ENCODE data around the gene TAF7L. TPM values are rescaled to one million over a fixed set of nuclear protein-coding genes. Genes with fewer than 3 reads are reported as not detected.

The TAF7L gene
- total and polyA plus RNA-seq, 2 experiments from 2014 or later = 0.08 TPM; not detected in 1

- no peak for TF ChIP-seq EZH2 (IDR thresholded peaks at IDR 0.05; ENCODE audit: borderline replicate concordance)
- TF ChIP-seq, protein P1, sequence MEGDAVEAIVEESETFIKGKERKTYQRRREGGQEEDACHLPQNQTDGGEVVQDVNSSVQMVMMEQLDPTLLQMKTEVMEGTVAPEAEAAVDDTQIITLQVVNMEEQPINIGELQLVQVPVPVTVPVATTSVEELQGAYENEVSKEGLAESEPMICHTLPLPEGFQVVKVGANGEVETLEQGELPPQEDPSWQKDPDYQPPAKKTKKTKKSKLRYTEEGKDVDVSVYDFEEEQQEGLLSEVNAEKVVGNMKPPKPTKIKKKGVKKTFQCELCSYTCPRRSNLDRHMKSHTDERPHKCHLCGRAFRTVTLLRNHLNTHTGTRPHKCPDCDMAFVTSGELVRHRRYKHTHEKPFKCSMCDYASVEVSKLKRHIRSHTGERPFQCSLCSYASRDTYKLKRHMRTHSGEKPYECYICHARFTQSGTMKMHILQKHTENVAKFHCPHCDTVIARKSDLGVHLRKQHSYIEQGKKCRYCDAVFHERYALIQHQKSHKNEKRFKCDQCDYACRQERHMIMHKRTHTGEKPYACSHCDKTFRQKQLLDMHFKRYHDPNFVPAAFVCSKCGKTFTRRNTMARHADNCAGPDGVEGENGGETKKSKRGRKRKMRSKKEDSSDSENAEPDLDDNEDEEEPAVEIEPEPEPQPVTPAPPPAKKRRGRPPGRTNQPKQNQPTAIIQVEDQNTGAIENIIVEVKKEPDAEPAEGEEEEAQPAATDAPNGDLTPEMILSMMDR (IDR thresholded peaks at IDR 0.05; ENCODE audit: poor library complexity) = no peak
- no peak for TF ChIP-seq EZH2phosphoT487 (IDR thresholded peaks at IDR 0.05; ENCODE audit: low read depth, severe bottlenecking, unreplicated experiment)
- DNase-seq (ENCODE audit: low spot score) = no peak
- H3K4me2 ChIP-seq = no peak overlapping the region
- WGBS (ENCODE audit: low lambda C conversion rate, missing lambda C conversion rate) = 90% methylated on average over 6 of the region's 6 CpGs
- no peaks in the 10 kb centered on the region for H3K36me3 ChIP-seq (replicated peaks; ENCODE audit: insufficient read depth, low read depth)
- H3K4me1 ChIP-seq (ENCODE audit: insufficient read depth) = no peaks in the 10 kb centered on the region
- H4K20me1 ChIP-seq (ENCODE audit: insufficient read depth, poor library complexity, severe bottlenecking) = no peaks in the 10 kb centered on the region
- H2AFZ ChIP-seq = no peak overlapping the region
- H3K27me3 ChIP-seq = no peaks in the 10 kb centered on the region
- H3K27ac ChIP-seq = no peak overlapping the region
- no peak overlapping the region for H3K4me3 ChIP-seq
- H3K9me2 ChIP-seq (replicated peaks; ENCODE audit: insufficient read depth) = no peaks in the 10 kb centered on the region
- H3K79me2 ChIP-seq = no peaks in the 10 kb centered on the region
- no peaks in the 10 kb centered on the region for H3K9me3 ChIP-seq (ENCODE audit: low read depth)
Observed at GRCh38 chrX:101274198-101274597, 16.9 kb downstream of the TAF7L start.

GRCh38 chrX:101265869-101266428 lies 25.2 kb downstream of the TAF7L start:
- H3K36me3 ChIP-seq (replicated peaks; ENCODE audit: insufficient read depth, low read depth) = no peaks in the 10 kb centered on the region
- no peak overlapping the region for H3K4me3 ChIP-seq
- H3K9me2 ChIP-seq (replicated peaks; ENCODE audit: insufficient read depth) = no peaks in the 10 kb centered on the region
- H2AFZ ChIP-seq = no peak overlapping the region
- no peak for TF ChIP-seq EZH2 (IDR thresholded peaks at IDR 0.05; ENCODE audit: borderline replicate concordance)
- TF ChIP-seq, protein P1 (IDR thresholded peaks at IDR 0.05; ENCODE audit: poor library complexity) = no peak
- no peak for TF ChIP-seq EZH2phosphoT487 (IDR thresholded peaks at IDR 0.05; ENCODE audit: low read depth, severe bottlenecking, unreplicated experiment)
- no peaks in the 10 kb centered on the region for H3K9me3 ChIP-seq (ENCODE audit: low read depth)
- no peaks in the 10 kb centered on the region for H3K79me2 ChIP-seq
- no peak overlapping the region for H3K27ac ChIP-seq
- no peaks in the 10 kb centered on the region for H3K4me1 ChIP-seq (ENCODE audit: insufficient read depth)
- no peaks in the 10 kb centered on the region for H3K27me3 ChIP-seq
- WGBS (ENCODE audit: low lambda C conversion rate, missing lambda C conversion rate) = 64% methylated on average over 5 of the region's 5 CpGs
- DNase-seq (ENCODE audit: low spot score) = no peak
- no peaks in the 10 kb centered on the region for H4K20me1 ChIP-seq (ENCODE audit: insufficient read depth, poor library complexity, severe bottlenecking)
- no peak overlapping the region for H3K4me2 ChIP-seq

DNA sequence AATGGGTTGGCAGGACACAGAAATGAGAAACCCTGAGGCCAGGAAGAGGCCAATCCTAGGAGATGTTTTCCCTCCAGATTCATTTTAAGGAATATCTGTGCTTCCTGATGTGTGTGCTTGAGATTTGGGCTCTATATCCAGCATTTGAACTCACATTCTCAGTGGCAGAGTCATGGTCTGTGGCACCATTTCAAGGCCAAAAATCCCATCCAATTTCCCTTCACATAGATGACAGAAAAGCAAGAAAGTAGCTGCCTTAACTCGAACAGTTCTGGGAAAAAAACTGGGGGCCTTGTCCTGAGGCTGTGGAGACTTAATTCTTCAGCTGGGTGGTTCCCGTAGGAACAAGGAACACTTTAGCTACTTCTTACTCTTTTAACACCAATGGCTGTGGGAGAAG lies 27.4 kb downstream of the TAF7L start:
- Histone ChIP-seq H3K9me3 (ENCODE audit: low read depth) (no peaks in the 10 kb centered on the region), H3K4me3 (no peak overlapping the region), H3K79me2 (no peaks in the 10 kb centered on the region), H3K4me2 (no peak overlapping the region), H4K20me1 (ENCODE audit: insufficient read depth, poor library complexity, severe bottlenecking) (no peaks in the 10 kb centered on the region), H3K36me3 (replicated peaks; ENCODE audit: insufficient read depth, low read depth) (no peaks in the 10 kb centered on the region), H3K27ac (no peak overlapping the region), H3K4me1 (ENCODE audit: insufficient read depth) (no peaks in the 10 kb centered on the region), H3K27me3 (no peaks in the 10 kb centered on the region), H3K9me2 (replicated peaks; ENCODE audit: insufficient read depth) (no peaks in the 10 kb centered on the region), H2AFZ (no peak overlapping the region)
- no peak for DNase-seq (ENCODE audit: low spot score)
- WGBS (ENCODE audit: low lambda C conversion rate, missing lambda C conversion rate) = 47% methylated on average over 2 of the region's 2 CpGs
- TF ChIP-seq EZH2phosphoT487 (IDR thresholded peaks at IDR 0.05; ENCODE audit: low read depth, severe bottlenecking, unreplicated experiment) (no peak), EZH2 (IDR thresholded peaks at IDR 0.05; ENCODE audit: borderline replicate concordance) (no peak)
- TF ChIP-seq, protein P1 (IDR thresholded peaks at IDR 0.05; ENCODE audit: poor library complexity) = no peak

All from hepatocyte (in vitro differentiated cells).